CD4-positive, alpha-beta T cell treated with Interleukin-4 for 4 hours (primary cell): ENCODE data around the gene SMYD3.
"Not testable (repeated sequence)": the region's sequence is repeated elsewhere in the genome, so short reads cannot be mapped to it uniquely, and the experiment has no call there.

Experiments used
- DNase-seq: peaks from one replicate; pipeline ENCODE4 v3.0.0-alpha.2; 2020

Gene SMYD3

DNA sequence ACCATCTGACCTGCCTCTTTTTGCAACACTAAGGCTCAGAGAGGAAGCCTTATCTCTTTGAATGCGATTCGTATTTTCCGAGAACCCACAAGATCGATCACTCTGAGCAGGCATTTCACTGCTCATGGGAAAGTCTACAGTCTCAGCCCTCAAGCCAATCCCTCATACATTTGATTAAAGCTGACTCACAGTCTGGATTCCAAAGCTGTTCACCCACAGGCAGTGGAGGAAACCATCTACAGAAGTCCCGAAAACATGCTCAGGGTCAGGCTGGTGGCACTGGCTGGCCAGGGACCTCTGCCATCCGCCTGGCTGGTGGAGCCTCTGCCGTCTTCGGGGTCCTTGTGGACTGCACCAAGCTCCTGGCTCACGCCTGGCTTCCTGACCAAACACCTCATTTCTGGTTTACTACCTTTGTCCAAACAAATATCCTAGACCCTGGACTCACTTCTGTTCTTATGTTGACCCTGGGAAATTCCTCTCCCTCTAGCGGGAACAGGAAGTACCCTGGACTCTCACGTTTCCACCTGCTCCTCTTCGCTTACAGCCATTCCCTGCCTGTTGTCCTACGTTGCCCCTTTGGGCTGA, 650.0 kb downstream of the SMYD3 start:
- no peak for DNase-seq

DNA sequence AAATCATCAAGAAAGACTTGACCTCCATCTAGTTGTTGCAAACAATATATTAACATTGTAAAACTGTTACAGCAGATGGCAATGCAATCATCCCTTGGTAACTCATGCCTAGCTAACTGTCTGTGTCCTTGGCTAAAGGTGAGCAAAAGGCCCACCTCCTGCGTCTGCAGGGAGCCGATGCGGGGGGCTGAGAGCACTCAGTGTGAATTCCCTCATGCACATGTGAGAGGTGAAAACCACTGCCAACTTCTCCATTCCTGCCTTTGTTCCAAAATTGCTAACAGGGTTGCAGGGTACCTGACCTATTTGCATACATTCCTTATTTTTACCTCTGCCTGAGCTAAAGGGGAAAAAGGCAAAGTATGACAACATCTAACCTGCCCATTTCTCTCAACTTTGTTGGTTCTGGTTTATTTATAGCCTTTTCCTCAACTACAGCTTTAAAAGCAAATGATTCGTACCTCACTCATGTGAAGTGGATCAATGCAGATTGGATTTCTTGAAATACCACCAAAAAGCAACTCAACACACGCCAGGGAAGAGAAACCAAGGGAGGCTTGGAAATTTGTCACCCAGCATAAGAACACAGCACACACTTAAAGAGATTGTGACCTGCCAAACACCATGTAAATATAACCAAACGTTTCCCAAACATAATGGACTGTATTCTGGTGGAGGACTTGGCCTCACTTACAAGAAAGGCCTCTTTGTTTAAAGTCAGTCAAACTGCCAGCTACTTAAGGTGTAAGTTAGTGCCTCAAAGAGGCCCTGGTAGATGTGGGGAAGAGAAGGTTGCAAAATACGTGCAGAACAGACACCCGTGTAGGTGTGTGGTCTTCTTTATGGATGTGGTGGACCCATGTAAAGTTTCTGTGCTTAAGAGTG, 651.0 kb downstream of the SMYD3 start:
- no peak for DNase-seq

DNA sequence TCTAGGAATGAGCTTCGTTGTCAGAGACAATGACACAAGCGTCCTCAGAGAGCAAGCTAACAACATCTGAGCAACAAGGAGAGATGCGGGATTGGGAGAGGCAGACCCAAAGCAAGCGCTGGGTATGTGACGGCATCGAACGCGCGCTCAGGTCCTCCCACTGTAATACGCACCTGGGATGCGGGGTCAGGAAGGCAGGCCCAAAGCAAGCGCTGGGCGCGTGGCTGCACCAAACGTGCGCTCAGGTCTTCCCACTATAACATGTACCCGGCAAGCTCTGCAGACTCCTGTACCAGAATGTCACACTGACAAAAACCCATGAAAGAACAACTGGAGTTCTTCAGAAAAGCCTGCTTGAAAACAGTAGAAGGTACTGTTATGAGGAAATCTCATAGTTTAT, 653.8 kb downstream of the SMYD3 start:
- DNase-seq: no peak

DNA sequence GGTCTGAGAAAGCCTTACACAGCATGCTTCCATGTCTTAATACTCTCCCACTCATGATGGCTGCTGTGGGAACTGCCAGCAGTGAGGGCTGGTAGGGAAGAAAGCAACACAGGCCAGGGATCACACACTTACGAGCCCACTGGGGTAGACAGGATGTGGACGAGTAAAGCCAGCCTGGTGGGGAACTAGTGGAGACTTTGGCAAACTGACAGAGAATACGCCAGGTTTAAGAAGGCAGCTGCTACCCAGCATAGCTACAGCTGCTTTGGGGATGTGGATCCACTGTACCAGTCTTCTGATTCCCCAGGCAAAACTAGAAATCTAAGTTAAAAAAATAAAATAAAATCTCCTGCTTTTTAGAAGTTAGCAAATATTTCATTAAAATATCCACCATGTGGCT, 664.0 kb downstream of the SMYD3 start:
- DNase-seq: no peak

DNA sequence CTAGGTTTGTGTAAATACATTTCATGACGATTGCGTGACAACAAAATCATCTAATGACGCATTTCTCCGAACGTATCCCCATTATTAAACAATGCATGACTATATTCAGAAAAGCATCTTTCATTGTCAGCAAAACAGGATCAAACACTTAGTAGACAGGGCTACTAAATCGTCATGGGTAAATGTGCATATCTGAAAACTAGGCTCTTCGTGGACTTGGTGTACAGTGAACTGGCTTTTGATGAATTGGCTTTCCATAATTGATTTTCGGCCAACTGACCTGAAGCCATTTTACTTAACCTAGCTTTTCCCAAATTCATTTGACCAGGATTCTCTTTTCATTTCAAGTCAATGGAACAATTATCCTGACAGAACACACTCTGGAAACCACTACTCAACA, 665.0 kb downstream of the SMYD3 start:
- no peak for DNase-seq

DNA sequence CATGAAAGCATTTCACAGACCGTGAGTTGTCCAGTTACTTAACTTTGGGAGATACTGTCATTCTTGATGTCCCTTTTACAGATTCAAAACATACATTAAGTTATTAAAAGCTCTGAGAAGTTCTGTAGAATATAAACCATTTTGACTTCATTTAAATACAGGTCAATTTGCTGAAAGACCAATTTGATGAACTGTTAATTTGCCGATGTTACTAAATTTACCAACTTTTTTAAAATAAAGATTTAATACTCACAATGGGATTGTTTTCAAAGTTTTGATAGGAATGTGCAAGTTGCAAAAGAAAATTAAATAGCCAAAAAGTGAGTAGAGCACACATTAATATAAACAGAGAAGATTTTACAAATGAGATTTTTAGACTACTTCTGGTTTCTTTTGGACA, 666.1 kb downstream of the SMYD3 start:
- no peak for DNase-seq

DNA sequence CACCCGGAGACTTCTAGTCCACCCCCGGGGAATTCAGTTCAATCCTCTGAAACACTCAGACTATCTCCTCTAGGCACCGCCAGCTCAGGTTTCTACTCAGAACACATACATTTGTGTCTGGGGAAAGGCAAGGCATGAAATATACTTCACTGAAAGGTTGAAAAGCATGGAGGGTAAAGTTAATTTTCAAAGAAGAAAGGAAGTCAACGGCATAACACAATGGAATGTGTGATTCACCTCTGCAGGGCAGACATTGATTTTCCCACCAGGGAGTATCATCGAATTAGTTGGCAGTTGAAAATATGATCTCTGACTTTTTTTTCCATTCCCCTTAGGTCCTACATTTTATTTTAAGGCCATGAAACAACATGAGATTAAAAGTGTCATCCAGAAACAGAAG, 669.4 kb downstream of the SMYD3 start:
- no peak for DNase-seq

DNA sequence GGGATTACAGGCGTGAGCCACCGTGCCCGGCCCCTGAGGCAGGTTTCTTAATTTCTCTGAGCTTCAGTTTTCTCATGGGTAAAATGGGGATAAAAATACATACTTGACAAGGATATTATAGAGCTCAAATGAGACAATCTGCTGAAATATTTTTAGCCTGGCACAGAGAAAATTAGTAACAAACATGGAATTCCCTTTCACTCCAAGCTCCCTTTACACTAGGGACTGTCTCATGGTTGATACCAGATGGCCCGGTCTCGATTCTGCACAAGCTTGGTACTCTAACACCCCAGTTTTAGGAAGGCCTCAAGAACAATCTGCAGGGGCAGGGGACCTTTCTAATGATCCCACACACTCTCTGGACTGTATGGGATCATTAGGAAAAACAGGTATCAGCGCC, 671.7 kb downstream of the SMYD3 start:
- no peak for DNase-seq

DNA sequence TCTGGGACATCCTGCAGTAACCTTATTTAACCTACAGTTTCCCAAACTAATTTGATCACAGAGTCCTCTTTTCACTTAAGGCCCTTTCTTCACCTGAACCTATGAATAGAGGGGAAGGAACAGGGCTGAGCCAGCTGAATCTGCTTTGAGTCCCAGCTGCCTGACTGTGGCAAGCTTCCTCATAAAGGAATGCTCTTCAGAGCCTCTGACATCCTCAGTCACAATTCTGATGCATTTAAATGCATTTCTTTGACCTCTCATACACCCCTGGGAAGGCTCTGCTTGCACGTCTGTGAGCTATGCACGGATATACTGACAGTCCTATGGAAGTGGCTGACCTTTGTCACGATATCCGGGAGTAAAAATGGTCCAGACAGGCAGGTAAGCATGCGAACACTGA, 673.1 kb downstream of the SMYD3 start:
- DNase-seq: no peak

DNA sequence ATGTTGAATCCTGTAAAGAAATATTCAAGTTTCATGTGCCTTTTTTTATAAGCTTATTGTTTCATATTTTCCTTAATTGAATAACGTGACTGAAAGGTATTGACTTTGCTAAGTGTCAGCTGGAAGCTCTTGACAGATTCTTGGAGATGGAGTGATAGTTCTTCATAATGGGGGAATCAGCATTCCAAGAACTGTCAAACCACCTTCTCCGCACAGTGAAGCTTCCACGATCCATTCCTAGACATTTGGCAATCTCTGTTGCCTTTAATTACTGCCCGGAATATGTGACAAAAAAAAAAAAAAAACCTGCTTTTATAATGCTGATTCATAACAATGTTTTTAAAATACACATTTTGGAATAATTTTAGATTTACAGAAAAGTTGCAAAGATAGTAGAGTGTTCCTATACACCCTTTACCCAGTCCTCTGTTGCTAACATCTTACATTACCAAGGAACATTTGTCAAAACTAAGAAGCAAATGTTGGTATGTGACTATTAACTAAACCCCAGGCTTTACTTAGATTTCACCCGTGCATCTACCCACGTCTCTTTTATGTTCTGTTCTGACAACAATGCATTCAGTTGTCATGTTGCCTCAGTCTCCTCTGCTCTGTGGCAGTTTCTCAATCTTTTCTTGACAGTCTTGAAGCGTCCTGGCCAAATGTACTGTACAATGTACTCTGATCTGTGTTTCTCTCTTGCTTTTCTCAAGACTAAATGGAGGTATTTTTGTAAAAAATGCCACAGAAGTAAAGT, 674.1 kb downstream of the SMYD3 start:
- DNase-seq: no peak

DNA sequence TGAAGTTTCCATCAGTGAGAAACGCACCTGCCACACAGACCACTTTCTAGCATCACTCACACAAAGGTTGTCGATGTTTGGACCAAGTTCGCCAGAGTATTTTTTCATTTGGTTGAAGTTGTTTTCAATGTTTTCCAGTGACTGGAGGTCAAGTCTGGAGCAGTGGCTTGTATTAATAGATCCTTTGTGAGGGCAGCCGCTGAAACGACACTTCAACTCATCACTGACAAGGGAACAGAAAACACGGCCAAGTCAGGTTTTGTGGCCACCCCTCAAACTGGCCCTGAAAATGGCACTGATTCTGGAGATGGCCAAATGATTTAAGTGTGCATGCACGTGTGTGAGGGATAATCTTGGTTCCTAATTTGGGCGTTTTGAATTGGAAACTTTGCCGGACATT, 675.6 kb downstream of the SMYD3 start:
- no peak for DNase-seq

DNA sequence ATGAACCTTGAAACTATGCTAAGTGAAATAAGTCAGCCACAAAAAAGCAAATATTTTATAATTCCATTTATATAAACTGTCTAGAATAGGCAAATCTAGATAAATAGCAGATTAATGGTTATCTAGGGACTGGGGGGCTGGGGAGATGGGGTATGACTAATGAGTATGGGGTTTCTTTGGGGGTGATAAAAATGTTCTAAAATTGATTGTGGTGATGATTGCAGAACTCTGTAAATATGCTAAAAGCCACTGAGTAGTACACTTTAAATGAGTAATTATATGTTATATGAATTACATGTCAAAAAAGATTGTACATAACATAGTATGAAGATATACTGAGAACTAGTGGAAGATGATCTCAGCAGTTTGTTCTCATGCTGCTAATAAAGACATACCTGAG, 677.3 kb downstream of the SMYD3 start:
- no peak for DNase-seq

DNA sequence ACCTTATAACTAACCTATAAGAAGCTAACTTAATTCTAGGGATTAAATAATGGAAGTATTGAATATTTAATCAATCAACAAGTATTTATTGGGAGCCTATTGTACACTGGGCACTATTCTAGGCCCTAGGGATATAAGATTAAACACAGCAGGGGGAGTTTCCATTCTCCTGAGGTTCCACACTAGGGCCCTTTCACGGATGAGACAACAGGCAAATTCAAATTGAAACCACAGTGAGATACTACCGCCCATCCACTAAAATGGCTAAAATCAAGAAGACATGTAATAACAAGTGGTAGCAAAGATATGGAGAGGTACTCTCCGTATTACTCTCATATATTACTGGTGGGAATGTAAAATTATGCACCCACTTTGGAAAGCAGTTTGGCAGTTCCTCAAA, 677.9 kb downstream of the SMYD3 start:
- no peak for DNase-seq

DNA sequence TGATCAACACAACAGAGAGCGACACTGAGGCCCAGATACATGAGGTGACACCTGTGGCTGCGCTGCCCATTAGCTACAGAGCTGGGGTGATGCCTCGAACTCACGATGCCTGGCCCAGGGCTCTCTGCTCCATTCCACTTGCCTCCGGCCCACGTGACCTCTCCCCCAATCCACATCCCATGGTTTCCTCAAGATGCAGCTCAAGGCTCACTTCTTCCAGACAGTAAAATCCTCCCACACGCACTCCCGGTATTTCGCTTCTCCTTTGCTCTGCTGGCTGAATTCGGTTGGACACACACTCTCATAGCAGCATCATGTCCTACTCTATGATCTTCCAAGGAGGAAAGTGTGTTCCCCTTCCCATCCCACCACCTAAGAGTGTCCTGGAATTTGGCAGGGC, 679.8 kb downstream of the SMYD3 start:
- DNase-seq: no peak

DNA sequence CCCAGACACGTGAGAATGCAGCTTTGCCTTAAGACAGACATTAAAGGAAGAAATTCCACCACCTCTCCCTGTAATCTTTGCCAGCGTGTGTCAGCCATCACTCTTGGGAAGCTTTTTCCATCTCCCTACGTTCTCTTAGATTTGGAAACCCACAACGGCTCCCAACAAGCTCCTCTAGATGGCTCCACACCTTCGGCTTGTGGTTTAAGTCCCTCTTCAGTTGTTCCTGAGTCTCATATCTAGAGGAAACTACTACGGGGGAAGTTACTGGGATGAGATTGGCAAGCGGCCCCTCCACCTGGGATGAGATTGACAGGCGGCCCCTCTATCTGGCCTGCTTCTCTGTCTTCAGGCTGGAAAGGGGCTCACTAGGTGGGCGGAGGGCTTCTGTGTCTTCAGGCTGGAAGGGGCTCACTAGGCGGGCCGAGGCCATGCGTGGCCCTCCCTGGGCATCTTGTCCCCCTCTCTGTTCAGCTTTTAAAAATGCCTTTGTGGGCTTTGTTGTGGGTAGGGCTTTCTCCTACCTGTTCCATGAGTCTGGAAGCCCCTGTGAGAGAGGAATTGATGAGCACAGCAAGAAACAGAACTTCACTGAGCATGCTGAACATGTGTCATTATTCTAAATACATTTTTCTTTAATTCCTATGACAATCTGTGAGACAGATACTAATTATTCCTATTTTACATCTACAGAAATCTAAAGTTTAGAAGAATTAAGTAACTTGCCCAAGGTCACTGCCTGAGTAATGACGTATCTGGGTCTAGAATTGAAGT, 681.8 kb downstream of the SMYD3 start:
- no peak for DNase-seq

DNA sequence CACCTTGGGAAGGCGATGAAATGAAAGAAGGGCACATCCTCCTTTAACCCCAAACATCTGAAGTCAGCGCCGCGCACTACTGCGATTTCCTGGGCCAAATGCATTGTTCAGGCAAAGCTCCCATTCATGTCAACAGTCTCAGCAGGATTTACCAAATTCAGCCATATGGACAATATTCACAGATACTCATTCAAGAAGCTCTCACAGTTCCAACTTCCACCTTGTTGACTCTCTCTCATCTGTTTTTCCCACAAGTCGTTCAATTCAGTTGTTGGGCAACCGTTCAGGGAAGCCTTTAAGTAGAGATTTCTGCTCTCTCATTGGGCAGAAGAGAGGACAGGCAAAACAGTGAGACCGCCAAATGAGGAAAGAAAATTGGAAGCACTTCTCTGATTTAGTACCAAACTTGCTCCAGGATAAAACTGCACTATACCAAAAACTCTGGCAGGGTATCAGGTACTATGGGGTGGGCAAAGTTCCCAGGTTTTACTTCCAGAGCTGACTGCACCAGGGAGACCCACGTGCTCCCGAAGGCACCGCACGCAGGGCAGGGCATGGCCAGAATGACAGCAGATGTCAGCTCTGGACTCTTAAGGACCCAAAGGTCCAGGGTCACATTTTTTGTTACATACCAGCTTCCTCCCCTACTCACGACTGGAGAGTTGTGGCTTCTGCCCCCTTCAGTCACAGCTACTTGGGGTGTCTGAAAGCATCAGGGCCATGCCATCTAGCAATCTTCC, 683.5 kb downstream of the SMYD3 start:
- no peak for DNase-seq

DNA sequence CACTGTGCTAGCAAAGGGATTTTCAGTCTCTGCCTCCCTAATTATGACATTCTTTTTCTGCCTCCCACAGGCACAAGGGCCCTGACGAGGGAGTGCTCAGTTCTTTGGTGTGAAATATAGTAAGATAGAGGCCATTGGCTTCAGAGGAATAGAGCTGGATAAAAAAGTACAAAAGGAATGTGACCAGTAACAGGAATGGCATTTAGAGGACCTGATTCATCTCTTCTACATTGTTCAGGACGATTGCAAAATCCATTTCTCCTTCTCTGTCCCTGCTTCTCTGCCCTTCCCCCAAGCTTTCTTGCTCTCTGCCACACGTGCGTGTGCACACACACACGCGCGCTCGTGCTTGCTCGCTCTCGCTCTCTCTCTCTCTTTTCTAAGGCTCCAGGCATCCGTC, 684.1 kb downstream of the SMYD3 start:
- no peak for DNase-seq

DNA sequence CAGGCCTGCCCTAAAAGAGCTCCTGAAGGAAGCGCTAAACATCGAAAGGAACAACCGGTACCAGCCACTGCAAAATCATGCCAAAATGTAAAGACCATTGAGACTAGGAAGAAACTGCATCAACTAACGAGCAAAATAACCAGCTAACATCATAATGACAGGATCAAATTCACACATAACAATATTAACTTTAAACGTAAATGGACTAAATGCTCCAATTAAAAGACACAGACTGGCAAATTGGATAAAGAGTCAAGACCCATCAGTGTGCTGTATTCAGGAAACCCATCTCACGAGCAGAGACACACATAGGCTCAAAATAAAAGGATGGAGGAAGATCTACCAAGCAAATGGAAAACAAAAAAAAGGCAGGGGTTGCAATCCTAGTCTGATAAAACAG, 688.7 kb downstream of the SMYD3 start:
- DNase-seq: not testable (repeated sequence)

DNA sequence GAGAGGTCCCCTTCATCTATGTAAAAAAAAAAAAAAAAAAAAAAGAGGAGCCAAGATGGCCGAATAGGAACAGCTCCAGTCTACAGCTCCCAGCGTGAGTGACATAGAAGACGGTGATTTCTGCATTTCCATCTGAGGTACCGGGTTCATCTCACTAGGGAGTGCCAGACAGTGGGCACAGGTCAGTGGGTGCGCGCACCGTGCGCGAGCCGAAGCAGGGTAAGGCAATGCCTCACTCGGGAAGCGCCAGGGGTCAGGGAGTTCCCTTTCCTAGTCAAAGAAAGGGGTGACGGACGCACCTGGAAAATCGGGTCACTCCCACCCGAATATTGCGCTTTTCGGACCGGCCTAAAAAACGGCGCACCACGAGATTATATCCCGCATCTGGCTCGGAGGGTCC, 690.6 kb downstream of the SMYD3 start:
- DNase-seq: not testable (repeated sequence)

DNA sequence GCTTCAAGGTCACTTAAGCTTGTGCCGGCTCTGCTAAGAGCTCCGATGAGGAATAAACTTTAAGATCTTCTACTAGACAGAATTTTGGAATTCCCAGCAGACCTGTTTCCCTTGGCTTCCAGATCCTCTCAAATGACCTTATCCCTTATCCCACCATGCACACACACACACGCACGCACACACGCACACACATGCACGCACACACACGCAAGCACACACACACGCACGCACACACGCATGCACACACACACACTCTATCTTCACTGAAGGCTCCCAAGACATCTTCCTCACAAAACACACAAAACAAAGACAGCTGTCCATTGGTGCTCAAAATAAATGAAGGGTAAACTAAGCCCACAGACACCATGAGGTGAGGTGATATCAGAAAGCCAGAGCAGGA, 692.4 kb downstream of the SMYD3 start:
- no peak for DNase-seq

DNA sequence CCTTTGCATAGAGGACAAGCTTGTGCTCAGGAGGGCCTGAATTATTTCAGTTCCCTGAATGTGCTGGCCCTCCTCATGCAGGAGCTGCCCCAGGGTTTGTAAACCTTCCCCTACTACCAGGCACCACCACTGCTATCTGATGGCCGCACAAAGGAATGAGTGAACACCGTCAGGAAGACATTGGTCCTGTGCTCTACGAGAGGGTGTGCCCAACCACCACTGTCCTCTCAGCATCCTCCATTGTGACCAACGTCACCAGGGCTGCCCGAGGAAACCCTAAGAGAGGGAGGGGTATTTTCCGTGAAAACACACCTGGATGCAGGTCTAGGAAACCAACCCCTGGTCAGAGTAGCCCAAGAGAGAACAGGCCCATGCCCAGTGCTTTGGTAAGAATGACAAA, 694.8 kb downstream of the SMYD3 start:
- DNase-seq: no peak

DNA sequence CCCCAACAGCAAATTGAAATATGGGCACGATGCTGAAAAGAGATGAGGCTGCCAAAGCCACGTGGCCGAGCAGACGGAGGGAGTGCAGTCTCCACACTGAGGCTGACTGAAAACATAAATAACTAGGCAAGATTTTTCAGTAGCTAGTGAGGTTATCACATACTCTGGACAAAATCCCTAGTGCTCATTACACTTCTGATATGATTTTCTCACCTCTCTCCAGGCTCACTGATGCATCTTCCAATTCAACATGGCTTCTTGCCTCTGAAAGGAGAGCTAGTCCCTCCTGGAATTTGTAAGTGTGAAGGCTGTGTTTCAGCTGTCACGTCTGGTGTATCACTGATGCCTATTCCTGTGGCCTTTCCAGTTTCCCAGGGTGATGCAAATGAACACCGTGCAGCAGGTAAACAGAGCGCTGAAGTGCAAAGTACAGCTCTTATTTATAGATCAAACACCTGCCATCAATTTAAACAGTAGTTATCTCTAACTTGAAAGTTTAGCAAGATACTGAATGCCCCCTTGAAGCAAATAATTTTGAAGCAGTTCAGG, 696.2 kb downstream of the SMYD3 start:
- DNase-seq: no peak
